GM12891 (cell line): ENCODE data around the gene KMT5C.

ENCODE experiments used
- DNase-seq: peaks from one replicate; pipeline ENCODE4 v3.0.0; 2011; ENCODE audit warnings: low spot score; ENCODE audit not compliant: insufficient read length
- FAIRE-seq: peaks from 2 replicates; lab custom pipeline; 2011; peaks lifted over from hg19 to GRCh38; lab: Jason Lieb, UNC
- PAX5 ChIP-seq: IDR thresholded peaks from 2 replicates; pipeline ENCODE4 v1.6.1; 2011; ENCODE audit warnings: low read length, moderate library complexity, mild to moderate bottlenecking; ENCODE audit not compliant: insufficient read depth, severe bottlenecking
- POLR2A ChIP-seq: IDR thresholded peaks from 2 replicates; pipeline ENCODE4 v1.6.1; 2011; ENCODE audit warnings: low read depth, low read length, control low read depth
- POLR2AphosphoS5 ChIP-seq: IDR thresholded peaks from 2 replicates; pipeline ENCODE4 v1.6.1; 2011; ENCODE audit warnings: low read depth, low read length, control low read depth
- POU2F2 ChIP-seq: IDR thresholded peaks from 2 replicates; pipeline ENCODE4 v1.6.1; 2011; ENCODE audit warnings: low read depth, mild to moderate bottlenecking, control low read depth, low read length, moderate library complexity
- SPI1 ChIP-seq: IDR thresholded peaks from 2 replicates; pipeline ENCODE4 v1.6.1; 2011; ENCODE audit warnings: low read depth, low read length, control low read depth
- TAF1 ChIP-seq: IDR thresholded peaks from 2 replicates; pipeline ENCODE4 v1.6.1; 2011; ENCODE audit warnings: low read depth, low read length, control low read depth

KMT5C gene

DNA sequence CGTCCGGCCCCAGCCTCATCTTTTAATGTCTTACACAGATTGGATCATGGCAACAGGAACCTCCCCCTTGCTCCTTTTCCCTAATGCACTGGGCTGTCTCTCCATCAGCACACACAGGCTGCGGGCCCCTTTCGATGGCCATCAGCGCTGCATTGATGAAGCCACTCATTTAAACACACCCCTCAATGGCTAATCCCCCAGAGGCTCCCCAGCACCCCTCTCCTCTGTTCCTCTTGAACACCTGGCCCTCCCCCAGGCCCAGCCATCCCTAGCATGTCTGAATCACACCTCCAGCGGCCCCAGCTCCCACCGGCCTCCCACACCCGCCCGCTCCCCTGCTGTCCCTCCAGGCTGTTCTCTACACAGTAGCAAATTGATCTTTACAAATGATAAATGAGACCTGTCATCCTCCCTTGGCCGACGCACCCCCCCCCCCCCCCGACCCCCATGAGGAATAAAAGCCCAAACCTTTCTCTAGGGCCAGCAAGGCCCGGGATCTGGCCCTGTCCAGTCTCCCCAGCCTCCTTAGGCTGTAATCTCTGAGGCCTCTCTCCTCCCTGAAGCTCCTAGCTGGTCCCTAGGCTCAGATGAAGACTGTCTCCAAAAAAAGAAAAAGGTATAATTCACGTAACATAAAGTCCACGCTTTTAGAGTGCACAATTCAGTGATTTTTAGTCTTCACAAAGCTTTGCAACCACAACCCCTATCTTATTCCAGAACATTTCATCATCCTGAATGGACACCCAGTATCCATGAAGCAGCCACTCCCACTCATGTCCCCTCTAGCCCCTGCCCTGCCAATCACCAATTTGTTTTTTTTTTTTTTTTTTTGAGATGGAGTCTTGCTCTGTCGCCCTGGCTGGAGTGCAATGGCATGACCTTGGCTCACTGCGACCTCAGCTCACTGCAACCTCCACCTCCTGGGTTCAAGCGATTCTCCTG is 53.4 kb downstream of the KMT5C start:
- TF ChIP-seq SPI1 (no peak), POU2F2 (no peak), POLR2A (no peak), POLR2AphosphoS5 (no peak), PAX5 (no peak), TAF1 (no peak)
- FAIRE-seq (no peak), DNase-seq (no peak)
